NCI-H128 (cell line): ENCODE measurements around the gene ERFE.

Experiments
- DNase-seq: peaks from one replicate; lab custom pipeline; 2025; ENCODE audit not compliant: unreplicated experiment; lab: John Stamatoyannopoulos, UW

ERFE gene

GRCh38 chr2:238152771-238153688 is 5.7 kb upstream of the ERFE start:
- no peak for DNase-seq

DNA sequence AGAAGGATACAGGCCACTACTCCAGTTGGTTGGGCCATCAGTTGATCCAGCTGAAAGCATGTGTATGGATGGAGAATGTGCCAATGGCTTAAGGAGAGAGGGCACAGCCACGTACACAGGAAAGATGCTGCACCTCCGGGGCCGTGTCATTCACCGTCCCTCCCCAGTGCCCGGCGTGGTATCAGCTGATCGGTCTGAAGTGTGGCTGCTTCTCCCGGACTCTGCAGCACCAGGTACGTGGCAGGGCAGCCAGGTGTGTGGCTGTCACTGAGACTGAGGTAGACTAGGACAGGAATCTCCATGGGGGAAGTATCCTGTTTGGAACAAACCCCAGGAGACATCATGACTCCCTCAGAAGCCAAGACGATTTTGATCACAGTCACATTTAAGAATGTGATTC is 4.2 kb upstream of the ERFE start:
- DNase-seq: no peak

- no peak for DNase-seq
Observed at GRCh38 chr2:238155051-238155760, 3.6 kb upstream of the ERFE start.

DNA sequence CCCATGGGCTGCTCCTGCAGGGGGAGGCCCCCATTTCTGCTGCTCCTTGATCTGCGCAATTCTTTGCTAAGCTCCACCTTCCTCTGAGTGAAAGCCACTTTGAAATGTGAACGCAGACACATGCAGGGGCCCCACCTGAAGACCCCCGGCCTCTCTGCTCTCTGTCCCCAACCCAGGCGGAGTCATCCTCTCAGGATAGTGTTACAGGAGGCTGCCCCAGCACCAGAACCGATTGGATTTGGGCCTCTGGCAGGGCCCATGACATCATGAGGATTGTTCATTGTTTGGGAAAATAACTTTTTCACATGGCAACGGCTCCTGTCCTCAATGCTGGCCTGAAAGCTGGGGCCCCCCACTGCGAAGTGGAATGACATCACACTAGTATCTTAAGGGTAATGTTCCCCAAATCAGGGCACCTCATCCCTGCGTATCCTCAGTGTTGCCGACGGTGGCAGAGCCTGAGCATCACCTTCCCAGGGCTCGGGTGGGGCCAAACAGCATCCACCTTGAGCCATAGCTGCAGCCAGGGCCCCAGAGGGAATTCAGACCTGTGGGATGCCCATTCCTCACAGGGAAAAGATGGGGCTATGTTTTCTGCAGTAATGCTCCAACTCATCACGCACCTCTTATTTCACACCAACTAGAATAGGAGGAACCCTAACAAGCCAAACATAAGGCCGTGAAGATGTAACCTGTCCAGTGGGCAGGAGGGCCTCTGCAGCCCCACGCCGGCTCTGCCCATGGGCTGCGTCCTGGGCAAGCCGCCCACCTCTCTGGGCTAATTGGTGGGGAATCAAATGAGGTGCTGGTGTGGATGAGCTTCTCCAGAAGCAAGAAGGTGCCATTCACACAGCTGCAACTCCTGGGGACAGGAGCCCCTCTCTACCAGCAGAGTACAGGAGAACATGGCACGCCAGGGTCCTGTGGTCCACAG is 2.7 kb upstream of the ERFE start:
- DNase-seq: no peak

DNA sequence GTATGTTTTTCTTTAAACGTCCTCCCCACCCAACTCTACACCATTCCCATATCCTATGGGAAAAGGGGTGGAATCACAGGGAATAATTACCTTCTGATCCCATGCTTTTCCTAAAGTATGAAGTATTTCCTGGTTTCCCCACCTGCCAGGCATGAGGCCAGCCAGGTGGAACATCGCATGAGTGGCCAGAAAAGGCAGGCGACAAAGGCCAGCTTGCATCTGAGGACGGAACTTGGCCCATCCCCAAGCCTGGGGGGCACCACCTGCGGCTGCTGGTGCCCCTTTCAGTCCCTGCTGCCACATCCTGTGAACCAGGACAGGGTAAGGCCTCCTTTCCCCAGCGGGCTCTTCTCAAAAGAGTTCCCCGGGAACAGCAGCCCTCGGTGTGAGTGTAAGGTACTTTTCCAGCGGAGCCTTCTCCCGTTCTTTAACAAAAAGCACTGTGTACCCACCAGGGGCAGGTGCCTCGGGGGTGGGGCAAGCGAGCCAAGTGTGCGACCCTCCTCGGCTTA is 1.2 kb upstream of the ERFE start:
- DNase-seq: no peak

DNA sequence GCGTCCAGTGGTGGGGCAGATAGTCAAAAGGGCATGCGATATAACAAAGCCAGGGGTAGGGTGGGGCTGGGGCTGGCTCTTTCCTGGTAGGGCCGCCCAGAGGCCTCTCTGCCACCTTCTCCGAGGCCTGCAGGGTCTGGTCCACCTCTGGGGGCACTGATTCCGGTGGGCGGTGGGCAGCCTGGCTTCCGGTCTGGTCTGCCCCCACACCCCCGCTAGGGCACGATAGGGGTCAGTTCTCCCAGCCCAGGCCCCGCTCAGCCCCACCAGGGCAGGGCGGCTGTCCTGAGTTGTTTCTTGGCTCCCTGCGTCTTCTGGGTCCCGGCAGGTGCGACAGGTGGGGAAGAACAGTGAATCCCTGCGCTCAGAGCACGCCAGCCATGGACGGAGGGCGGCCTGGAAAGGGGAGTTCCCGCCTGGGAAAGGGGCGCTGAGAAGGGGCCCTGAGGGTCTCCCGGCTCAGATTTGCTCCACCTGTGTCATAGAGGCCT is 707 bp upstream of the ERFE start:
- DNase-seq: no peak

GRCh38 chr2:238159071-238159539 is 335 bp downstream of the ERFE start:
- DNase-seq: no peak

DNA sequence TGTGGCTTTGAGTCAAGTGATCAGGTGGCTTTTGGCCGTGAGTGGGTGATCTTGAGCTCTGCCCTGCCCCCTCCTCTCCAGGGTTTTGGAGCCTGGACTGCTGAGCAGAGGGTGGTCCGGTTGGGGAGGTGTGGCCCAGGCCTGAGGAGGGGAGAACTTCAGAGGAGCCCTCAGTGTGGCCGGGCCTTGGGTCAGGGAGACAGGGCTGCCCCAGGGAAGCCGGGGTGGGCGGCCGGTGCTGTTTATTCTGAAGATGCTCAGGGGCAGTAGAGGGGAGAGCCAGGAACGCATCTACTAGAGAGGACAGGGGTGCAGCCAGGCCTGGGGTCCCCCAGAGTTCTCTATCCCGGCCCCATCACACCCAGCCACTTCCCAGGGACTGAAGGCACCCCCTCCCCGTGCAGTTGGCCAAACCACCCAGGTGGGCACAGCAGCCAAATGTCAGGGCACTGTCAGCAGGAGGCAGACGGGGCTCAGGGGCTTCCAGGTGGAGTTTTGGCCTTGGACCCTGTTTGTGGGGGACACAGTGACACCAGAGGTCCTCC is 963 bp downstream of the ERFE start:
- DNase-seq: no peak

DNA sequence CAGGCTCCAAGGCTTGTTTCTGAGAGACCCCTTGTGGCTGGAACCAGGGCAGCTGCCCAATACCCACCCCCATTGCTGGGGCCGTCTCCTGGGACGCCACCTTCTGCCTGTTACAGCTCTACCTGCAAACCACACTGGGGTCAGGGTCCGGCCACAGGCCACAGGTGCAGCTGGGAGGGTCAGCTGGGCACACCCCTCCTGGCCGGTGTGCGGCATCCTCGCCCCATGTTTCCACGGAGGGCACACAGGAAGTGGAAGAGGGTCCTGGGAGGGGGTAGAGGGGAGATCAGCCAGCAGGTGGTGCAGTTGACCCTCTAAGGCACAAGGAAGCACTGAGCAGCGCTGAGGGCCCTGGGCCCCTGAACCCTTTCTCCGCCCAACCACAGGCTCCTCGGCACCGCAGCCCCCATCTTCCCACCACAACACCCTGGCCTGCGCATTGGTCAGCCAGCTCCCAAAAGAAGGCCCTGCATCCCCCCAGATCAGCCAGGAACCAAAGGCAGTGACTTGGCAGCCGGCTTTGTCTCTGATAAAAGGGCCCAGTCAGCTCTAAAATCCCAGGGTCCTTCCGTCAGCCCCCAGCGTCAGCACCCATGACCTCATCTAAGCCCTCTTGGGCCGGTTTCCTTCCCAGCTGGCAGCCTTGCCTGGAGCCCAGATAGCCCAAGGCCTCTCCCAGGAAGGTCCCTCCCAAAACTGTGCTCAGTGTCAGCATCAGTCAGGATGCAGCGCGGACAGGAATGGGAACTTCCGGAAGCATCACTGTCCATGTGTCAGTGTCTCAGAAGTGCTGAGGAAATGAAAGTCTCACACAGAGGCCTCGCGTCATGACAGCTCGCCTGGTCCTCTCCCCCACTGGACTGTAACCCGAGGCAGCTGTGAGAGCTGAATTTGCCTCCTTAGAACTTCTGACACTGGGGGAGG is 1.7 kb downstream of the ERFE start:
- no peak for DNase-seq

DNA sequence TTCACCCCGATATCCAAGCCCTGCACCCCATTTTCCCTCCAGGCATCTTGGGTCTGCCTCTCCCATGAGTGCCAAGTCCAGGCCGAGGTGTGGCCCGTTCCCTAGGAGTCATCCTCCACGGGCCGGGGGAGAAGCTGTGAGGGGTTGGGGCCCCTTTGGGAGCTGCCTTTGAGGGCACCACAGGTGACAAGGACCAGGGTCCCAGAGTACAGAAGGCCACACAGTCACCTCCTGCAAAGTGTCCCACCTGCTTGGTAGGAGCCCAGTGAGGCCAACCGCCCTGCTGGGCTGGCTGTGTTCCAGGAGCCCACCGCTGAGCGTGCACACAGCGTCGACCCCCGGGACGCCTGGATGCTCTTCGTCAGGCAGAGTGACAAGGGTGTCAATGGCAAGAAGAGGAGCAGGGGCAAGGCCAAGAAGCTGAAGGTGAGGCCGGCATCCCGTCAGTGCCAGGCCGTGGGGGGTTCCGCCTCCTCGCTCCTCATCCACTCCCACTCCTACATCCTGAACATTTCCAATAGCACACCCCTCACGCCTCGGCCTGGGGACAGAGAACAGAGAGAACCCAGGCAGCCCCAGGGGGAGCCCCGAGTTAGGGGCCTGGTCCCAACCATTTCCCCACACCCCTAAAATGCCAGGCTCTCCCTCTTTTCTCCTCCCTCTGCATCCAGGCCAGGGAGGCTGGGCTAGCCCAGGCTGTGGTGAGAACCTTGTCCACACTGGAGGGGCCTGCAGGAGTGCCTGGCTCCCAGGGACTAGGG is 2.7 kb downstream of the ERFE start:
- DNase-seq: no peak

DNA sequence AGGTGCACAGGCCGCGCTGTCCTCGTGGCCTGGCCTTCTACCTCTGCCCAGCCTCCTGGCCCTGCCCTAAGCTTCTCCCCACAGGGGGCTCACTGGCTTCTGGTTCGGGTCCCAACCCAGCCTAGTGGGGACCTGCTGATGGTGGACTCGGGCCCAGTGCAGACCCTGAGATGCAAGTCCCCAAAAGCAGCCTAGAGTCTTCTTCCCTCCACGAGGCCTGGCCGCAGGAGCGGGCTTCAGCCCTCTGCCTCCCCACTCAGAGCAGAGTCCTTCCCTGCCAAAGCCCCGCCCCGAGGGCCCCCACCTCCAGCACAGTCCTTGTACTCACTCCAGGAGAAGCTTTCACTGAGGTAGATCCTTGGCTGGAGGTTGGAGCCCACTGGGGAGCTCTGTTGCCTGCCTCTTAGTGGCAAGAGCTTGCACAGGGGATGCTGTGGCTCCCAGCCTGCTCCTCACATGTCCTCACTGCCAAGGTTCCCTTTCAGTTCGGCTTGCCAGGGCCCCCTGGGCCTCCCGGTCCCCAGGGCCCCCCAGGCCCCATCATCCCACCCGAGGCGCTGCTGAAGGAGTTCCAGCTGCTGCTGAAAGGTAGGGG is 3.6 kb downstream of the ERFE start:
- no peak for DNase-seq

- DNase-seq: no peak
Observed at GRCh38 chr2:238162846-238163441, 4.2 kb downstream of the ERFE start.

DNA sequence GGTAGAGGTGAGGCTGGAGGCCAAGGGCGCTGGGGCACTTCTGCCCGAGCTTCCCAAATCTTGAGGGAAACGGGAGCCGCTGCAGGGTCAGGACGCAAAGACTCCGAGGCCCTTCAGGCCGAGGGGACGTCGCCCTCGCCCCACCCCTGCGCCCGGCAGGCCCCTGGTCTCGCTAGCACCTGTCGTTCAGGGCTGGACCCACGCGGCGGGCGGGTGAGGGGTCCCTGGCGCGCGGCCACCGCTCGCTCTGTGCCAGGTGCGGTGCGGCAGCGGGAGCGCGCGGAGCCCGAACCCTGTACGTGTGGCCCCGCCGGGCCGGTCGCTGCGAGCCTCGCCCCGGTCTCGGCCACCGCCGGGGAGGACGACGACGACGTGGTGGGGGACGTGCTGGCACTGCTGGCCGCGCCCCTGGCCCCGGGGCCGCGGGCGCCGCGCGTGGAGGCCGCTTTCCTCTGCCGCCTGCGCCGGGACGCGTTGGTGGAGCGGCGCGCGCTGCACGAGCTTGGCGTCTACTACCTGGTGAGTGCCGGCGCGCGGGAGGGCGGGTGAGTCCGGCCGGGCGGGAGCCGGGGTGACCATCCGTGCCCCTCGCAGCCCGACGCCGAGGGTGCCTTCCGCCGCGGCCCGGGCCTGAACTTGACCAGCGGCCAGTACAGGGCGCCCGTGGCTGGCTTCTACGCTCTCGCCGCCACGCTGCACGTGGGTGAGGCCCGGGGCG is 4.9 kb downstream of the ERFE start:
- no peak for DNase-seq

DNA sequence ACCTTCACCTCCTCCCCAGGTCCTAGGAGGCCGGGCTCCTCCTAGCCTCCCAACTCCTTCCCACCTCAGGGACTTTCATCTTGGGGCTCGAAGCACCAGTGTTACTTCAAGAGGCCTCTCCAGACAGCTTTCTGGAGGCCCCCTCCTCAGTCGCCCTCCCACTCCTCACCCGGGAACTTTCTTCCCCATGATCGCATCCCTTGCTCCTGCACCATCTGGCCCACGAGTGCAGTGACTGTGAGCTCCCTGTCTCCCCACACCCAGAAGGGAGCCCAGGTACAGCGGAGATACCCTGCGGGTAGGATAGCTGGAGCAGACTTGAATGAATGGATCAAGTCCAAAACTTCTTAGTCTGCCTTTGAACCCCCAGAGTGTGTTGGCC is 6.1 kb downstream of the ERFE start:
- DNase-seq: no peak

DNA sequence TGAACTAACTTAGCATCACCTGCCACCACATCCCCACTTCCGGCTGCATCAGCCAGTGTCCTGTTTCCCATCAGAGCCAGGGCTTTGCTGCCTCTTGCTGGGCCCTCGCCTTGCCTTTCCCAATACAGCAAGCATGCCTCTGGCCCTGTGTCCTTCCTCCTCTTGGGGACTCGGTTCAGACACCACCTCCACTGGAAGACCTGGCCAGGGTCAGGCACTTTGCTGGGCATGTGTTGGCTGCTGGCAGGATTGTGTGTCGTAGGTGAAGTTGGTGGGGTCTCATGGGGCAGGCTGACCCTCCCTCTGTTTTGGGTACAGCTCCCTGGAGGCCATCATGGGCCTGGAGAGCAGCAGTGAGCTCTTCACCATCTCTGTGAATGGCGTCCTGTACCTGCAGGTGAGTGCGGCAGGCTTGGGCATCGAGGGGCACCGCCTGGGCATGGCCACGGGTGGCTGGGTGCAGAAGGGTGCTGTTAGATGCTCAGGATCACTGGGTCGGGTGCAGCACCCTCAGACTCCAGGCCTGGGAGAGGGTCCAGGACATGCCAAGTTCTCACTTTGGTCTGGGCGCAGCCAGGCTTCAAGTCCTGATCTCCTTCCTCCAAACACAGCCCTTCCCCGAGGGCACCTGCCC is 6.6 kb downstream of the ERFE start:
- no peak for DNase-seq

DNA sequence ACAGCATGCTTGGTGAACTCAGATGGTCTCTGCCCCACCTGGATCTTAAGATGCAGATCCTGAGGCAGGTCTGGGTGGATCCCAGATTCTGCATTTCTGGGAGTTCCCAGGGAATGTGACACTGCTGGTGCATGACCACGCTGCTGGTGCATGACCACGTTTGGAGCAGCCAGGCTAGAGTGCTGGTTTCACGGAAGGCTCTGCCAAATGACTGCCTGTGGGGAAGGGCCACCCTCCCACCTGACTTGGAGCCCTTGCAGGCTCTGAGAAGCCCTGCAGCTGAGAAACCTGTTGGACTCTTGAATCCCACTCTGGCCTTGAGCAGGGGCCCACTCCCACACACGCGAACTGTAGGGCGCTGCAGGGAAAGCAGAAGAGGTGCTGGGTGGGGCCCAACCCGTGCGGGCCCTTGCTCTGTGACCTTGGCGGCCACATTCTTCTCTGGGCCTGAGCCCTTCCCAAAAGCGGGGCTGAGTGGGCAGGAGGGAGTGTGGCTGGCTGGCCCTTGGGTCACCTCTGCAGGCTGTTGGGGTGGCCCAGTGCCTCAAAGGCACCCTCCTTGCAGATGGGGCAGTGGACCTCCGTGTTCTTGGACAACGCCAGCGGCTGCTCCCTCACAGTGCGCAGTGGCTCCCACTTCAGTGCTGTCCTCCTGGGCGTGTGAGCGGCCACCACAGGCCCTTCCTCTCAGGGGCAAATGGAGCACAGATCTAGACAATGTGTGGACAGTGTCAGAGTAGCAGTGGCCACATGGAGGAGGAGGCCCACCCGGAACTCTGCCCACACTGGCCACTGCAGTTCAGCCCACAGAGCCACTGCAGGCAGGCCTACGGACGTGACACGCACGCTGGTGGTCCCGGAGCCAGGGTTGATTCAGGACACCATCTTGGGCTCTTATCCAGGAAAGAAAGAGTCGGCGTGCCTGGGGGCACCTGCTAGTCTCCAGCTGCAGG is 7.9 kb downstream of the ERFE start:
- DNase-seq: no peak
